Measurements from ENCODE around the gene MGAT3.

- no peak for TF ChIP-seq CTCF (IDR thresholded peaks at IDR 0.05; ENCODE audit: poor library complexity)
- no peak for TF ChIP-seq EZH2 (IDR thresholded peaks at IDR 0.05; ENCODE audit: borderline replicate concordance)
- TF ChIP-seq EZH2phosphoT487 (IDR thresholded peaks at IDR 0.05; ENCODE audit: low read depth, severe bottlenecking, unreplicated experiment): no peak
These were observed 79.1 kb downstream of the MGAT3 start for GRCh38 chr22:39535831-39536449.
